GM21515 (cell line): Measurements from ENCODE around the gene HMSD.
"Not testable (repeated sequence)": the region's sequence is repeated elsewhere in the genome, so short reads cannot be mapped to it uniquely, and the experiment has no call there.

Source experiments
- ATAC-seq: cut with Tn5 transposase; IDR thresholded peaks from one replicate; pipeline ENCODE4 v1.9.1; 2021; ENCODE audit not compliant: unreplicated experiment

HMSD gene, protein sequence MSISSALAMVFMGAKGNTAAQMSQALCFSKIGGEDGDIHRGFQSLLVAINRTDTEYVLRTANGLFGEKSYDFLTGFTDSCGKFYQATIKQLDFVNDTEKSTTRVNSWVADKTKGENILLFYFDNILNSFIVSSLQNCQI

DNA sequence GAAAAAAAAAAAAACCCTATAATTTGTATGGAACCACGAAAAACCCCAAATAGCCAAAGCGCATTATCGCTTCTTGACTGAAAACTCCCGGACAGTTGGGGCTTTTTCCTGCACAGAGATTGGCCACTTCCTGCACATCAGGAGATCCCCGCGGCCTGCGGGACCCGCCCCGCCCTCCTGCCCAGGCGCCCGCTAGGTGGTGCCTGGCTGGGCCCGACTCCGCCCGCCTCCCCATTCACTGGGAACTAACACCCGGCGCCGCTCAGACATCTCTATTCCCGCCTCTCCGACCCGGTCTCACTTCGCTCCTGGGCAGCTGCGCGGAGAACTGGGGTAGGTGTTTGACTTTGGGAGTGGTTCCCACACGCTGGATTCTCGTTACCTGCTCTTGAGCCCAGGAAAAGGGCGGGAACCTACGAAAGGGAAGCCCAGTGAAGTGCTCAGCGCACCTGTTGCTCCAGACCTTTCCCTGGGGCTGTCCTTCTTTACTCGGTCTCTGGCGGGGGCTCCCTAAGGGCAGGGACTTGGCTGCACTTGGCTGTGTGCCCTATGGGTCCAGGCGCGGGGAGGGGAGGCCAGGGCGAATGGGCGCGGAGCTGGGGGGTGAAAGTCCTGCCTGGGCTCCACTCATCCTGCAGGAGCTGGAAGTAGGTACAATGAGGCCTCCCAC is at the start of gene HMSD:
HMSD (plus strand) TSS at position 234 of the 670 bp plus-strand sequence. CDS start 4,155 bp downstream, outside the sequence.
- ATAC-seq, result peak; percentile 94

DNA sequence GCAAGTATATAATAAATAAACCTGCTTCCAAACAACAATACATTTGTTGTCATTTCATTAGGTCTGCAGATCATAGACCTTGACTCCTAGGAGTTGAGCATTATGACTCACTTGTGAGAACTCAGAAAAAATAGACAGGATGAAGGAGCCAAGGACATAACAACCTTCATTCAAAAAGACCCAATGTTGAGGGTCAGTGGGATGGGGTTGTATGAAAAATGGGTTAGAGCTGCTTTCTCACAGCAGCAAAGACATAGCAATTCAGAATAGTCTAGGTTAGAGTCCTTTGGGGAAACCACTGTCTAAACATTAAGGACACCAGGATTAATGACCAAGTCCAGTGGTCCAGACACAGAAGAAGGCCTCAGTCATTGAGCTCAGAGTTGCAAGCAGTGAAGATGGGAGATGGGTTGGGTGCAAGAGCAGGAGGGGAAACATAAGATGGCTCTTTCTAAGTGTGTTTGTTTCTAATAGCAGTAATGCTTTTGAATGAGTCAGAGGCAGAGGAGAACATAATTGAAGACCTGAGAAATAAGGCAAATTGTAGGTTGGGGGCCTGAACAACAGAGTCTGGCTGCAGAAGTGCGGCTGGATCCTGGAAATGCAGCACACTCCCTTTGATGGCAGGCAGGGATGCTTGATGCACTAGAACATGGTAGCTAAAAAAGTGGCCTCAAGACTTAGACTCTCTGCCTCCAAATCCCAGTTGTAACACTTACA is 45.1 kb upstream of the HMSD start:
- ATAC-seq, result no peak

DNA sequence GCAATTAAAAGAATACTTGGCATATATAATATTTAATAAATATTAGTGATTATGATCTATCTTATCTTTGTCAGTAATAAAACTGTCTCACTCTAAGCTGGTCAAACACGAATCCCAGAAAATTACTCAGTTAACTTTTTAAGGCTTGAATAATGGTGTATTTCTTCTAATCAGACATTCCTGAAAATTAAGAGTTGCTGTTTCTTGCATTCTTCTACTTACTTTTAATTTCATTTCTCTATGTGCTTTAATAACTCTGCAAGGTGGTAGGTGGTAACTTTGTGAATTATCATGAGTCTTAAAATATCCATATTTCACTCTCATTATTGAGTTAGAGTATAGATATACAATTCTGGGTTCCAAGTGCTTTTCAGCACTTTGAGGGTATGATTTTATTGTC is 44.4 kb upstream of the HMSD start:
- no peak for ATAC-seq

DNA sequence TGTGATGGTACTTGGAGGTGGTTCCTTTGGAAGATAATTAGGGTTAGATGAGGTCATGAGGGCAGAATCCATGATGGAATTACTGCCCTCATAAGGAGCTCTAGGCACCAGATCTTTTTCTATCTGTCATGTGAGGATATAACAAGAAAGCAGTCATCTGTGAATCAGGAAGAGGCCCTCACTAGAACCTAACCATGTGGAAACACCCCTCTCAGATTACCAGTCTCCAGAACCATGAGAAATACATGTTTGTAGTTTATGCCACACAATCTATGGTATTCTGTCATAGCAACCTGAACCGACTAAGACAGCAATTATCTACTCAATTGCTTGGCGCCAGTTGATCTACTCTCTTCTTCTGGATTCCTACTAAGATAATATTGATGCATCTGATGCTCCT is 43.7 kb upstream of the HMSD start:
- no peak for ATAC-seq

DNA sequence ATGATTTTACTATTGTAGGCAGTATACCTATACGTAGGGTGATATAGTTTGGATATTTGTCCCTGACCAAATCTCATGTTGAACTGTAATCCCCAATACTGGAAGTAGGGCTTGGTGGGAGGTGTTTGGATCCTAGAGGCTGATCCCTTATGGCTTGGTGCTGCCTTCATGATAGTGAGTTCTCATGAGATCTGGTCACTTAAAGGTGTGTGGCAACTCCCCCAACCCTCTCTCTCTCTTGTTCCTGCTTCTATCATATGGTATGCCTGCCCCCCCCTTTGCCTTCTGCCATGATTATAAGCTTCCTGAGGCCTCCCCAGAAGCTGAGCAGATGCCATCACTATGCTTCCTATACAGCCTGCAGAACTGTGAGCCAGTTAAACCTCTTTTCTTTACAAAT is 43.0 kb upstream of the HMSD start:
- ATAC-seq, result no peak

DNA sequence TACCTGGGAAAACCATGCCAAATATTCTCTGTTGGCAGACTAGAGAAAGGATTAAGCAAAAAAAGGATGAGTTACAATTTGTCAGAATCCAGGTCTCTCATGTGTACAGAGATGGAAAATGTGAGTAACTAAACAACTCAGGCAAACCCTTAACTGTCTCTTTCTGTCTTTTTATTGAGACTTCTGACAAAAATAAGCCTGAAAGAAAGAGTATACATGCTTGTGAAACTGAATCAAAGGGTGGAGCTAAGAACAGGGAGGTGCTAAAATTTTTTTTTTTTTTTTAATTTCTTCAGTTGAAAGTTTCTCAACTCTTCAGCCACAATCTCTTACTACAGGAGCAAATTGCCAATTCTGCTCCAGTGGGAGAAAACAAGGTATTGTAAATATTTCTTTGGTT is 41.4 kb upstream of the HMSD start, which contains the start of gene SERPINB10:
SERPINB10 (plus strand) TSS at position 295 of the 400 bp plus-strand sequence. CDS start 7,553 bp downstream, outside the sequence.
- peak; percentile 54 for ATAC-seq

DNA sequence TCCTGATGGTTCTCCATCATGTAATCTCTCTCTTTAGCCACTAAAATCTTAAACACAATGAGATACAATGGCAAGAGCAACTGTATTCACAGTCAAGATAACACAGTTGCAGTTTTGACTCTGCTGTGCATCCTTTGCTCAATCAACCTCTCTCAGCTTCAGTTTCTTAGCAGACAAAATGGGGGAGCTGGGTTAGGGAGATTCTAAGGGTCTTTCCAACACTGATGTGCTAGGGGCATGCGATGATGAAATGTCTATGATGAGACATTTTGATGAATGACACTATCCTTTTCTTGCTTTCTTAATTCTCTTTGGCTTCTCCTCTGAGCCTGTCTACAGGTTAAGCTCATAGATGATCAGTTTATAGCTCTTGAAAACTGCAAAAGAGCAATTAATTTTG is 40.2 kb upstream of the HMSD start:
- no peak for ATAC-seq

DNA sequence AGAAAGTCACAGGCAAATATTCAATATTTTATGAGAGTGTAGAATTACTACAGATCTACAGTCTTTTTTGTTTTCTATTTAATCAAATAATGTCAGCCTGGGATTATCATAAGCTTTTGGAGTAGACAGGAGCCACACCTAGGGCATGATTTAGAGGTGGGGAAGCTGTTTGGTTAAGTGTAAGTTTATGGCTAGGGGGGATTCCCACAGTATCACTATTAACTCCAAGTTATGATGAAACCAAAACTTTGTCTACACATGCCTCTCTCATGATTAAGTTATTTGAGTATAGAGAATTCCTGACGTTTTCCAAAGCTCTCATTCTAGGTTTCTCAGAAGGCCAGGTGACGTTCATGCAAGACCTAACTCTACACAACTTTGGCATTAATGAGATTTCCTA is 39.2 kb upstream of the HMSD start:
- peak; percentile 56 for ATAC-seq

DNA sequence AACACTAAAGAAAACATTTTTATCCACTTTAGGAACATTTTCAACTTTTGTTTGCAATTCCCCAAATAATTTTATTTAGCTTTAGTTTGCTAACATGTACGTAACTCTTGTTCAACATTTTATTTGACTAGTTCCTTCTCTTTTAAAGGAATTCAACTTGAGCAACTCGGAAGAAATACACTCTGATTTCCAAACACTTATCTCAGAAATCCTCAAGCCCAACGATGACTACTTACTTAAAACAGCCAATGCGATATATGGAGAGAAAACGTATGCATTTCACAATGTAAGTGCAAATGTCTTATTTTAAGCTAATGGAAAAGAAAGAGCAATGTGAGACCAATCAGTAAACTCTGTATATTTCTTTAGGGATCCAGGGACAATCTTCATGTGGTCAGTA is 31.3 kb upstream of the HMSD start:
- no peak for ATAC-seq

DNA sequence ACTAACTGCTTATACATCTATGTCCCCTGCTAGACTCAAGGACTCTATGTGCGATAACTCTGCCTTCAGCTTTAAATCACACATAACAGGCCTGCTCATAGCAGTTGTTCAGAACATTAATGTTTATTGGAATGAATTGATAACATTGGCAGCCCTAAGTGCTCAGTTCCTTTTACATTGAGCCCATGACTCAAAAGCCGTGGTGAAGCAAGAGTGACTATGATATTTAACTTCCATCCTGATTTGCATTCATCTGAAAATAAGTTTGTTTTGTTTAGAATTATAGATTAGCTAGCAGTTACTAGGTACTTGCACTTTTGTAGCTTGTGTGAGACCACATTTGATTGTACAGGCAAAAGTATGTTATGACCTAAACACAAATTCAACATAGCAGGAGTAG is 27.1 kb upstream of the HMSD start:
- ATAC-seq, result no peak

DNA sequence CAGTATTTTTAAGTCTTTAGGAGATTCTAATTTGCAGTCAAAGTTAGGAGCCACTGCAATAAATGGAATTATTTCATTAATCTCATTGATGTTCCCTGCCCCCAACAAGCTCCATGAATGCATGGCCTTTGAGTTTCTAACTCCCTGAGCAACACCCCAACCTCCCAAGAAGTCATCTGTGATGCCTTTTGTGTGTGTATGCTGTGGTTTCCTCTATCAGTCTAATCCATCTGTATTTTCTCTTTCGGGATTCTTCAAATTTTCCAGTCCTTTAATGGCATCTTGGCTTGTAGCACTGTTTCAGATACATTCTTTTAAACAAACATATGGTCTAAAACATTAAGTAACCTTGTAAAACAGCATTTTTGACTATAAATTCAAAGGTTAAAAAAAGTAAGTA is 24.6 kb upstream of the HMSD start:
- no peak for ATAC-seq

DNA sequence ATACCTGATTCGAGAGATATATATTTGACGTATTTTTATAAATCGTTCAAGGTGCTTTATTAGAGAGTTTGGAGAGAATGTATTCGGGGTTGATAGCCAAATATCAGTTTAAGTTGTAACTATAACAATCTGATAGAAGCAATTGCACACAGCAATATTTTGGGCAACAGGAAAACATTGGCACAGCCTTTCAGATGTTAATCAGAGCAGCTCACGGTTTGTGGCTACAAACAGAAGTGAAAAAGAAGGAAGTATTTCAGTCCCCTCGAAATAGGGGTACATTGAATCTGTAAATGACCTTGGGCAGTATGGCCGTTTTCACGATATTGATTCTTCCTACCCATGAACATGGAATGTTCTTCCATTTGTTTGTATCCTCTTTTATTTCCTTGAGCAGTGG is 20.8 kb upstream of the HMSD start:
- ATAC-seq, result no peak

DNA sequence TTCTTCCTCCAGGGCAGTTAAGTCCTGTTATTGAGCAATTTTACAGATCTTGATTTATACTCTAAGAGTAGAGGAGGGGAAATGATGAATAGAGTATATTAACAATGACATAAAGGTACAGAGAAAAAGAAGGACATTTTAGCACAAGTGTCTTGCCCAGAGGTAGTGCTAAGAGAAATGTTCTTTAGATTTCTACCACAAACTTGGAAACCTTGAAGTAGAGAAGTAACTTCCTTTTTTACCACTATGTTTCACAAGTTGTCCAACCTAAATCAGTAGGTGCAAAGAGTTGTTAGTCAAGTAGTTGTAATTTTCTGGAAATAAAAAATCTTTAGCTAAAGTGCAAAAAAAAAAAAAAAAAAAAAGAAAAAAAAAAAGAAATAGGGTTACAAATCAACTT is 19.7 kb upstream of the HMSD start:
- ATAC-seq, result not testable (repeated sequence)

DNA sequence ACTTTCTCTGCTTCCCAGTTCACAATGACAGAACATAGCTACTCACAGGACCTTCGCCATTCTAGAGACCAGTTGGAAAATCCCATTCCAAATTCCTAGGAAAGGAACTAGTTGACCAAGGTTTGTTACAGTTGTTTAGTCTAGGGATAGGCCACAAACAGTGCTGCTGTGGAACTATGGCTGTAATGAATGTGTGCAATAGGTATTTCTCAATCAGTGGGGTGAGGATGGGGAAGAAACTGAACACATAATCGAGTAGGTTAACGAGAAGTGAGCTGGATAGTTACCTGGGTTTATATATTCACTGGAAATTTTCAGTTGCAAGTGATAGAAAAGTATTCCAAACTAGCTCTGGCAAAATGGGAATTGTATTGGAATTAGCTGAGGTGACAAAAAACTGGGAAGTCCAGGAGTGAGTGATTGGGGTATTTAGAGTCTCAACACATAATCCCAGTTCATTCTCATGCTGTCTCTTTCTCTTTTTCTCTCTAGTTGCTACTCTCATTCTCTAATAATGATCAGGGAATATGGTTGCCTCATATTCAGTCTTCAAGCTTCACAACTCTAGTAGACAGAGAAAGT is 18.2 kb upstream of the HMSD start:
- no peak for ATAC-seq

DNA sequence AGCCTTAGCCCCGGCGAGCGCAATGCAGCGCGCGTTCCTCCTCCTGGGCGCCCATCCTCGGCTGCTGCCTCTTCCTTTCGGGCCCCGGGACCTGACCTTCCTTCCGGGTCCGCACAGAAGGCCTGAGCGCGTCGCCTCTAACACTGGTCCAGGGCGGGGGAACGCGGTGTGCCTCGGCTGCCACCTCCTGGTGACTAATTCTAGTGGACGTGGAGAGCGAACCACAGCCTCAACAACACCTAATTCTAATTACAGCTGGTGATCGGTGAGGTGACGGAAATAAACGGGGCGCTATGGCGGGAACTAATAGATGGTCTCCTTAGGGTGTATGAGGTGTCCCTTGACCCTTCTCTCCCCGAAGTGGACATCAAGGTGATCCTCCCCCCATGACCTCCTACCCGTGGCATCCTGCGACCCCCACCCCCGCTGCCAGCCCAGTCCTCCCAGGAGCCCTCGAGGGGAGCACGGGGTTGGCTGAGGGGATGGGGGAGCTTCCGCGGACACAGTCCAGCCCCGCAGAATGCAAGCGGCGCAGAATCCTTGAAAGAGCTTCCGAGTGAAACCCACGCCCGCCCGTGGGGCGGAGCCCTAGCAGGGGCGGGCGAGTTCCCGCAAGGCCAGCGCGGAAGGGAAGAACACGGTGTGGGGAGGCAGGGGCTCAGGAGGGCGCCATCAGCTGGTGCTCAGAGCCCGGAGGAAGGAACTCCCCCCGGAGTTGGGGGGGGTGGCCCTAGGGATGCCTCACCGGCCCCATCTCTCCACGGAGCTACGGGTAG is 12.8 kb upstream of the HMSD start:
- ATAC-seq, result peak; percentile 99

DNA sequence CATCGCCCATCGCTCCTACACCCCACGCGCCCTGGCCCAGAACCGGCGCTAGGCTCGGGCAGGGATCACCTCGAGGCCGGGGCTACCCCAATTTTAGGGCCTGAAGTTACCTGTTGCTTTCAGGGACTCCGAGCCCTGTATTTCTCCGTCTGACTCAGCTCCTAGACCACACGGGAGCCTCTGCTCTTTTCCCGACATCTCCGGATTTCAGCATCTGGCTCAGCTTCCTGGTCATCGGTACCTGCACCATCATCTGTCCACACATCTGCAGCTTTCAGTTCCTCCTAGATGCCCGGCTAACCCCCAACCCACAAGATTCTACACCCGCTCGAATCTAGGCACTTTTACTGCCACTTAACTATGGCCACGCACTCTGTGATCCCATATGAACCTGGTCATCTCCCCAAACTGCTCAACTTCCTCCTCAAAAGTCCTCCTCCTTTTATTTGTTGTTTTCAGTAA is 12.1 kb upstream of the HMSD start:
- ATAC-seq, result peak; percentile 38

DNA sequence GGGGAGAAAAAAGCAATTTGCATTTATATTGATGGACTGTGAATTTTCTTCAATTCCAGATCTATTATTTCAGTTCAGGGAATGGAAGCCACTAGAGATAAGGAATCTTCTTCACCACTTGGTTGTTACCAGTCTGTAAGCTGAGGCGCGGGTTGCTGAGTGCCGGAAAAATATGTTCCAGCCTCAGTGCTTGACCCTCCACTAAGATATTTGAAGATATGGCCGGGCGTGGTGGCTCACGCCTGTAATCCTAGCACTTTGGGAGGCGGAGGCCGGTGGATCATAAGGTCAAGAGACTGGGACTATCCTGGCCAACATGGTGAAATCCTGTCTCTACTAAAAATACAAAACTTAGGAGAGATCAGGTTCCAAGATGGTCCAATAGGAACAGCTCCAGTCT is 9.1 kb upstream of the HMSD start:
- no peak for ATAC-seq

DNA sequence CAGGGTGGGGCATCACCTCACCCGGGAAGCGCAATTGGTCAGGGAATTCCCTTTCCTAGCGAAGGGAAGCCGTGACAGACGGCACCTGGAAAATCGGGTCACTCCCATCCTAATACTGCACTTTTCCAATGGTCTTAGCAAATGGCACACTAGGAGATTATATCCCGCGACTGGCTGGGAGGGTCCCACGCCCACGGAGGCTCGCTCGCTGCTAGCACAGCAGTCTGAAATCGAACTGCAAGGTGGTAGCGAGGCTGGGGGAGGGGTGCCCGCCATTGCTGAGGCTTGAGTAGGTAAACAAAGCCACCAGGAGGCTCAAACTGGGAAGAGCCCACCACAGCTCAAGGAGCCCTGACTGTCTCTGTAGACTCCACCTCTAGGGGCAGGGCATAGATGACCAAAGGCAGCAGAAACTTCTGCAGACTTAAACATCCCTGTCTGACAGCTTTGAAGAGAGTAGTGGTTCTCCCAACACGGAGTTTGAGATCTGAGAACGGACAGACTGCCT is 8.5 kb upstream of the HMSD start:
- not testable (repeated sequence) for ATAC-seq

DNA sequence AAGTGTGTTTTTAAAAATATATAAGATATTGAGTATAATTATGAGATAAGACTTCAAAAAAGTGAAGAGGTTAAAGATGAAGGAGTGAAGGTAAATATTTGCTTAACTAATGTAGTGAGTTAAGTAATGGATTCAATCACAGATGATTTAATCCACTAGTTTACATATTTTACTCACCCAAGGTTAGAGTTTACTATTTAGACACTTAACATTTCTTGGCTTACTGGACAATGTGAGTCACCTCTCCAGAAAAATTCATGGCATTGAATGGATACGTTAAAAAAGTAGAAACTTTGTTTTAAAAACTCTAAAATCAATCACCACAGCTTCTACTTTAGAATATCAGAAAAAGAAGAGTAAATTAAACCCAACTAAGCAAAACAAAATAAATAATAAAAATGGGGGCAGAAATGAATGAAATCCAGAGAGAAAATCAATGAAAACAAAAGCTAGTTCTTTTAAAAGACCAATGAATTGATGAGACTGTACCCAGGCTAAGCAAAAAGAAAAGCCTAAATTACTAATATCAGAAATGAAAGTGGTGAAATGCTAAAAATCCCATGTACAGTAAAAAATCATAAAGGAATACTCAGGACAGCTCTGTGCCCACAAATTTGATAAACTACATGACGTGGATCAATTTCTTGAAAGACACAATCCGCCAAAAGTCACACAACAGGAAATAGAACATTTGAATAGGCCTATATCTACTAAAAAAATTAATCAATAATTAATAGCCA is 1.9 kb upstream of the HMSD start:
- no peak for ATAC-seq

DNA sequence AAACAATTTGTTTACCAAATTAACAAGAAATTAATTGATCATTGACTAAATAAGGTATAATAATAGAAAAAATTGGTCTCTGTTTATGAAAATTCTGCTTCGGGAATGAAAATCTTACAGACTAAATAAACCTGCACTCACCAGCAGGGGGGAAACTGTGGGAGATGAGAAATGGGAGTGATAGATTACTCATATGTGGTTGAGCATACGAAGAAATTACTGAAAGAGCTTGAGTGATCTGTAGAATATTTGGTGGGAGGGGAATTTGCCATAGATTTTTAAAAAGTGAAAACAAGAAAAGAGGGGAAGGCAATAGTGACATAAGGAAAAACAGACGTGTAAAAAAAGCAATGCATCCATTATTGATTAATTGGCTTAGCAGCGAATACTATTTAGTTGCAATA is 2.2 kb downstream of the HMSD start:
- ATAC-seq, result peak; percentile 33
